ENCODE measurements around the gene THSD7A. TPM values are rescaled to one million over a fixed set of nuclear protein-coding genes. Genes with fewer than 3 reads are reported as not detected.

The THSD7A gene
- total and polyA plus RNA-seq, 2 of the 4 experiments (the other 2 are of a cell fraction) = 0.02 to 0.18 TPM

GRCh38 chr7:11655642-11656041 is 176.4 kb downstream of the THSD7A start:
- CTCF ChIA-PET = no interaction called here
- ATAC-seq (ENCODE audit: low read depth) = no peak
- no CpG with 5 or more reads among the region's 1 CpG for WGBS, 2 experiments (ENCODE audit: extremely low coverage in 2 of 2, insufficient read length in 1 of 2)

More at GRCh38 chr7:11655642-11656041, 176.4 kb downstream of the THSD7A start:
- H3K56ac ChIP-seq (ENCODE audit: extremely low read depth, insufficient read depth, low read length) = no peak overlapping the region
- H4K8ac ChIP-seq (ENCODE audit: low read depth in 2 of 2, low read length in 2 of 2) = no peak overlapping the region
- POLR2A ChIA-PET (ENCODE audit: unreplicated experiment) = no interaction called here
- in situ Hi-C loops (cut with MboI; ENCODE audit: low sequenced_read_pairs) (no loop called here), dilution Hi-C loops (cut with HindIII; ENCODE audit: low sequenced_read_pairs, unreplicated experiment) (no loop called here), intact Hi-C loops (cut with micrococcal nuclease) (no loop called here)
- no peak overlapping the region for H4K91ac ChIP-seq (ENCODE audit: insufficient read depth, low read depth, low read length)
- TF ChIP-seq POLR2A (IDR thresholded peaks at IDR 0.05; ENCODE audit: low read depth, low read length) = no peak
- no TSS peak for BruUV-seq (replicated peaks)
- no peaks in the 10 kb centered on the region for H3K27me3 ChIP-seq (ENCODE audit: control insufficient read depth, insufficient read depth, low read length)
- H3K79me1 ChIP-seq (ENCODE audit: low read depth in 1 of 2, low read length in 2 of 2) = no peaks in the 10 kb centered on the region
- H3K14ac ChIP-seq (replicated peaks; ENCODE audit: low read depth, low read length) = no peak overlapping the region
- no peak overlapping the region for H2BK20ac ChIP-seq (ENCODE audit: low read depth, low read length)
- H3K36me3 ChIP-seq (ENCODE audit: control insufficient read depth, insufficient read depth, low read length) = no peaks in the 10 kb centered on the region
- no peak overlapping the region for H2AK5ac ChIP-seq (ENCODE audit: low read depth, low read length)
- H3K4ac ChIP-seq (ENCODE audit: low read depth, low read length) = no peak overlapping the region
- no peak overlapping the region for H2BK120ac ChIP-seq (ENCODE audit: low read depth, low read length)
- no peak overlapping the region for H3K23ac ChIP-seq (ENCODE audit: low read depth, low read length)
- no peak overlapping the region for H2BK5ac ChIP-seq (ENCODE audit: low read depth, low read length, poor library complexity, severe bottlenecking)
- no peak overlapping the region for H3K9ac ChIP-seq (ENCODE audit: low read depth, low read length)
- H3K27ac ChIP-seq (ENCODE audit: insufficient read depth, low read length) = no peak overlapping the region
- no peak overlapping the region for H3K4me2 ChIP-seq (ENCODE audit: low read depth, low read length)
- H2AK9ac ChIP-seq (replicated peaks; ENCODE audit: low read depth, low read length, poor library complexity) = no peak overlapping the region
- no peak overlapping the region for H4K5ac ChIP-seq (ENCODE audit: low read depth, low read length)
- no peaks in the 10 kb centered on the region for H4K20me1 ChIP-seq (ENCODE audit: insufficient read depth, low read length)
- no peak overlapping the region for H2AFZ ChIP-seq (replicated peaks; ENCODE audit: low read length, poor library complexity)
- no peaks in the 10 kb centered on the region for H3K9me1 ChIP-seq (ENCODE audit: insufficient read depth, low read length)
- no peaks in the 10 kb centered on the region for H3K4me1 ChIP-seq (ENCODE audit: control insufficient read depth, insufficient read depth, low read length)
- H3K9me3 ChIP-seq (ENCODE audit: control insufficient read depth, insufficient read depth, low read length) = no peaks in the 10 kb centered on the region
- DNase-seq = no peak
- no peak overlapping the region for H3K4me3 ChIP-seq (ENCODE audit: insufficient read depth, low read depth, low read length)
- H3K18ac ChIP-seq (ENCODE audit: low read depth, low read length) = no peak overlapping the region
- no peak overlapping the region for H2BK15ac ChIP-seq (ENCODE audit: low read depth, low read length)

Measured in IMR-90 (cell line).